Kidney capillary endothelial cell (primary cell): ENCODE measurements around the gene STAM.
"Not testable (repeated sequence)": the region's sequence is repeated elsewhere in the genome, so short reads cannot be mapped to it uniquely, and the experiment has no call there.

ENCODE experiments used
- DNase-seq: peaks from one replicate; pipeline ENCODE4 v3.0.0-alpha.2; 2018; ENCODE audit warnings: low spot score

The STAM gene

DNA sequence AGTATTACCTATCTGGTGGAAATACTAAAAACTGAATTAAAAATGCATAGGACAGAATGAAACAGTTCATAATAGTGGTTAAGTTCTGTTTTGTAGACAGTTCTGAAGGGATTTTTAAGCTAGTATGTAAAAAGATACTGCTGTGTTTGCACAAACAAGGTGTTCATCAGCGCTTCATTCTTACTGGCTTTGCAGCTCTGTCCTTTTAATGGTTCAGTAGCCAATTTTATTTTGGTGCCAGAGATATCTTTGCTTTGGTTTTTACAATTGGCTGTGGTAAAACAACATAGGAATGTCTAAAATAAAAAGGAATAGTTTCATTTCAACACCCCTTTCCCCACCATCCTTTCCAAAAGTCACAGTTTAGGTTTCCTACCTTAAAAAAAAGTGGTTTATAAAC, 33.0 kb downstream of the STAM start:
- DNase-seq = no peak

DNA sequence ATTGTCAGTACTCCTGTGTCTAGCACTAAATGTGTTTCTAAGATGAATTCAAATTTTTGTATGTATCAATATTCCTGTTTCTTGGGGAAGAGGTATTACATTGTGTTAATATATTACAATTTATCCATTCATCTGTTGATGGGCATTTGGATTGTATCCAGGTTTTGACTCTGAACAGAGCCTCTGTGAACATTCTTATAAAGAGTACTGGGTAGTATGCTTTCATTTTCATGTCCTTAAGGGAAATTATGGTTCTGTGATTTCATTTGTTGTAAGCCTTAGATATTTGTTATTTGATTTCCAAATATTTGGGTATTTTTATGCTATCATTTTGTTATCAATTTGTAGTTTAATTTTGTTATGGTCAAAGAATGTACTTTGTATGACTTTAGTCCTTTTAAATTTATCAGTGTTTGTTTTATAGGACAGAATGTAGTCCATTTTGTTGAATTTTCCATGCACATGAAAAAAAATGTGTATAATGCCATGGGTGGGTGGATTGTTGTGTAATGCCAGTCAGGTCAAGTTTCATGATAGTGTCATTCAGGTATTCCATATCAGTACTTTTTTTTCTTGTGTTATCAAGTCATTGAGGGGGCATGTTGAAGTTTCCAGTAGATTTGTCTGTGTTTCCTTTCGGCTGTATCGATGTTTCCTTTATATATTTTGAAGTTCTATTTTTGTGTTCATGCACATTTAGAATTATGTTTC, 38.4 kb downstream of the STAM start:
- no peak for DNase-seq

DNA sequence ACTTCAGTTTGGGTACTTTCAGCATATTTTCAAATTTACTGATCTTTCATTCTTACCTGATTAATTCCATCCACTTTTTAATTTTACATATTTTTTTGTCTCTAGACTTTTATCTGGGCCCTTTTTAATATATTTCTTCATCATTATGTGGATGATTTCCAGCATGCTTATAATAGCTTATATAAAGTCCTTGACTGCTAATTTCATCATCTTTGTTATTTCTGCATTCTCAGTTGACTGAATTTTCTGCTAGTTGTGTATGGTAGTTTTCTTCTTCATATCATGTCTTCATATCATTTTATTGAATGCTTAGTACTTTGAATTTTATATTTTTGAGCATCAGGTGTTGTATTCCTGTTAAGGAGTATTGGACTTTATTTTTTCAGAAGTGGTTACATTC, 39.6 kb downstream of the STAM start:
- DNase-seq = no peak

DNA sequence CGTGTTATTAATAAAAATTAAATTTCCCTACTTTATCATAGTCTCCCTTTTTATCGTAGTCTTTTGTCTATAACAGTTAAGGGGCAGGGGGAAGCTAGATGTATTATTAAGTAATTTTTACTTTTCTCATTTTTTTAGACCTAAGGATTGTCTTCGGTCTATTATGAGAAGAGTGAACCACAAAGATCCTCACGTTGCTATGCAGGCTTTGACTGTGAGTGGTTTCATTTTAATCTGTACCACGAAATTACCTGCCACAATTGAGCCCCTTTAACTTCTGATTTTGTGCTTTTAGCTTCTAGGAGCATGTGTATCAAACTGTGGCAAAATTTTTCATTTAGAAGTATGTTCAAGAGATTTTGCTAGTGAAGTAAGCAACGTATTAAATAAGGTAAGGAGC, 40.6 kb downstream of the STAM start:
- no peak for DNase-seq

DNA sequence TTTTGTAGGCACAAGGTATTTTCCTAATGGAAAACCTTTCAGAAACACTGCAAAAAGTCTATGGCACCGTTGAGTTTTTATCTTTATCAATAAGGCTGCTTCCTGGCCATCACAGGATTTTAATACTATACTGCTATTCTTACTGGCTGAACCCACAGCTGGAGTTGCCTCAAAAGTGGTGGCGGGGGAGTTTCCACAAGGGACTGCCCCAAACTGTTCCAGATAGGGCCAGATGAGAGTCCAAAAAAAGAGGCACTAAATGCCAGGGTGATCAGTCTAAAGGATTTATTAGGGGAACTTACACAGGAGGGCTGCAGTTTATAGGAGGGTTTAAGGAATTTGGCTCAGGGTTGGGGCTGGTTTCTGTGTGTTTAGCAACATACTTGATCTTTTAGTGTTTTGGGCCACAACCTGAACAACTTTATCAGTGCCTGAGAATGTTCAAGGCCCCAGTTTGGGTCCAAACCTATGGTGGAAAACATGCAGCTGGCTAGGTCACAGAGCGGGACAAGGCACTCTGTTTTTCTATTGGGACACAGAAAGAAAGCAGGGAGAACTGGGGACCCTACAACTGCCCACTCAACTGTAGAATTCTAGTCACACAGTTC, 41.4 kb downstream of the STAM start:
- DNase-seq = no peak

DNA sequence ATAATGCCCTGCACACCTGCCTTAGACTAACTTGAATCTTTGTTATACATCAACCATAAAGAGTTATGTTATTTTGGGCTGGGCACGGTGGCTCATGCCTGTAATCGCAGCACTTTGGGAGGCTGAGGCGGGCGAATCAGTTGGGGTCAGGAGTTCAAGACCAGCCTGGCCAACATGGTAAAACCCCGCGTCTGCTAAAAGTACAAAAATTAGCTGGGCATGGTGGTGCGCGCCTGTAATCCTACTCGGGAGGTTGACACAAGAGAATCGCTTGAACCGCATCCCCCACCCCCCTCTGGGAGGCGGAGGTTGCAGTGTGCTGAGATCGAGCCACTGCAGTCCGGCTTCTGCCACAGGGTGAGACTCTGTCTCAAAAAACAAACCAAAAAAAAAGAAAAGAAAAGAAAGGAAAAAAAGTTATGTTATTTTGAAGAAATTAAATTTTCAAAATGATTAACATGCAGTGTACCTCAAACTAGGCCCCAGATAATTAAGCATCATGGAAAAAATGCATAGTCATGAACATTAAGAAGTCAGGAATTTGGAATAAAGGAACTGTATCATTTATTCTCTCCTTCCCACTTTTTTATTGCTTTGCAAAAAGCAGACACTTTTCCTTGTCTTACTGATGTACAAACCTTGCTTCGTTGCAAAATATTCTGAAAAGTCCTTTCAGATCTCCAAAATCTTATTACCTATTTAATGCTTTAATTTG, 43.3 kb downstream of the STAM start:
- DNase-seq = no peak

DNA sequence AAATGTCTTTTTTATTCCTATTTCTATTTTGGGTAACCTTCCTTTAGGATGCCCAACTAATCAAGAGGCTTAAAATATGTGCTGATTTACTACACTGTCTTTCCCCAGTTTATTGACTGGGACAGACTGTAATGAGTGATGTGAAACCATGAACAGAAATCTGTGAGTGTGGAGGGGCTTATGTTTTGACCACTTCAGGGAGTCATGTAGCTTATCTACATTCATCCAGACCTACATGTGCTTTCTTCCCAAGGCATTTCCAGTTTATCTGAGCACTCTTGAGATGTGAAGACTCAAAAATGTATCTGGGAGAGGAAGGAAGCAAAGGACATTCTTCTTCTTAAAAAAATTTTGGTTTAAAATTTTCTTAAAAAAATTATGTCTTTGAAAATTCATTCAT, 45.2 kb downstream of the STAM start:
- no peak for DNase-seq

DNA sequence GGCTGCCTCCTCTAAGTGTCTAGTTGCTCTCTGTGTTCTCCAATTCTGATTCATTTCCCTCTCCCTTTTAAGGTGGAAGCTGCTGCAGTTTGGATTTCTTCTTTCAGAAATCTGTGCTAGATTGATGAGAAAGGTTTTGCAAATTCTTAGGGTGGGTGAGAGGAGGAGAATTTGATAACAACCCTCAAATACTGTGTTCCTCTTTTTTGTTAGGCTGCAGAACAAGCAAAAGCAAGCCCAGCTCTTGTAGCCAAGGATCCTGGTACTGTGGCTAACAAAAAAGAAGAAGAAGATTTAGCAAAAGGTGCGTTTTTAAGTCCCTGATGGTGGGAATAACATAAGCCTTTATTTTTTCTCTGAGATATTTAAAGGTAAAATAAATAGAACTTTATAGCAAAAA, 49.1 kb downstream of the STAM start:
- no peak for DNase-seq

DNA sequence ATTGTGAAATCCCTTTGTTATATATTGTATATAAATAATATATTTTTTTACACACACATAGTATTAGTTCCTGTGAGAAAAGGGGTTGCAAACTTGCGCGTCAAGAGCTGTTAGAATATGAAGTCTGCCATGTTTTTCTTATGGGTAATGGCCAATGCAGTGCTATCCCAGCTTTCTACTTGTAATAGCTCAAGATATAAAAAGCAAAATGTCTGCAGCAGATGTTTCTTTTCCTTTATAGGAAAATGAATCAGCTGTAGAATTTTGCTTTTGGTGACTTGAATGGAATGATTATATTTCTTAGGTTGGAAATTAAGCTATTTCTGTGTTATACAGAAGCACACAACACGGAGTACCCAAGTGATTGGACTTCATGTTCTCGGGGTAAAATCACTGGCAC, 54.7 kb downstream of the STAM start:
- no peak for DNase-seq

DNA sequence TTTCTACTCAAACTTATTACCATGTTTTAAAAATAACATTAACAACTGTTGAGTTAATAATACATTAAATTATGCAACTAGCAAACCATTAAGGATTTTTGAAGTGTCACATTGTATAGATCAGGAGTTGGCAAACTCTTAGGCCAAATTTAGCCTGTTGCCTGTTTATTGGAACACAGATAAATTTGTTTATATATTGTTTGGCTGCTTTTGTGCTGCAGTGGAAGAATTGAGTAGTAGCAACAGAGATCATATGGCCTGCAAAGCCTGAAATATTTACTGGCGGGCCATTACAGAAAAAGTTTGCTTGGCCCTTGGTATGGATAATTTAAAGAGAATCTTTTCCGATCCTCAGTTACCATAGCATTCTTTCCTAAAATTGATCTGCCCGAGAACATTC, 57.4 kb downstream of the STAM start:
- no peak for DNase-seq

DNA sequence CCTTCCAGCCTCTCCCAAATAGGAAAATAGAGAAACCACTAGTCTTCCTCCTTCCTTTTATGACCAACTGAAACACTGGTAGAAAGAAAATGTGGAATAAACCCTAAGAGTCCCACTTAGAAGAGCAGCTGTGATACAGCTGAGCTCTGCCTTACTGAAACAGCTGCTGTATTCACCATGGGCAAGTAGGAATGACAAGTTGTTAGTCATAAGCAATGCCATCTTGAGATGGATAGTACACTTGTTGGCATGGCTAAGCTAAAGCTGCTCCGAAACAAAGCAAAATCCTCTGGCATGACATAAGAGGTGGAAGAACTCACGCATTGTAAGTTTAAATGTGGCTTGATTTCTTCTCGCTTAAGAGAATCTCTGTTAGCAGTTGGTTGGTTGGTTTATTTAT, 59.8 kb downstream of the STAM start:
- no peak for DNase-seq

DNA sequence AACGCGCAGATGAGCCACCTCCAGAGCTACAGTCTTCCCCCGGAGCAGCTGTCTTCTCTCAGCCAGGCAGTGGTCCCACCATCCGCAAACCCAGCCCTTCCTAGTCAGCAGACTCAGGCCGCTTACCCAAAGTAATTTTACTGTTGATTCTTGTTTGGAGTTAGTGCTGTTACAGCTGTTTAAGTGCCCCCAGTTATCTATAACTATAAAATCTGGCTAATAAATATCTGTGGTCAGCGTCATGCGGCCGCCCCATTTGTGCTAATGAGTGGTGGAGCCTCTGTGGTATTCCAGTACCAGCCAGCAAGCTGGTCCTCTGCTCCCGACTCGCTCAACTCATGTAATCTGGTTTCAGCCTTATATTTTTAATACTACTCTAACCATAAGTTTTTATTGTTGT, 64.9 kb downstream of the STAM start:
- DNase-seq = no peak

DNA sequence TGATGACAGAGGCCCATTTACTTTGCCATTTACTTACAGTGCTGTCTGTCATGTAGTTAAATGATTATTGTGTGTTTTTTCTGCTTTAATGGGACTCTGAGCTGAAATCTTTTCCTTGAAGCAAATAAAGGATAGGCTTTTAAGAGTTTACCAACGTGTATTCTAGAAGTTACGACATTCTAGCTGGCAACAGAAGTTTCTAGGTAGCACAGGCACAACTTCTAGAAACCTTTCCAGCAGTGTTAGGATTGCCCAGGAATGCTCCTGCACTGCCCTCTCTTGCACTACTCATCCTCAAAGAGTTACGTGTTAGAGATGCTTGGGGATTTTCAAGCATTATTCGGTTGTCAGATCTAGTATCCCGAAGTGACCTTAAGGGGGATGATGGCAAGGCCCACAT, 65.5 kb downstream of the STAM start:
- DNase-seq = no peak

DNA sequence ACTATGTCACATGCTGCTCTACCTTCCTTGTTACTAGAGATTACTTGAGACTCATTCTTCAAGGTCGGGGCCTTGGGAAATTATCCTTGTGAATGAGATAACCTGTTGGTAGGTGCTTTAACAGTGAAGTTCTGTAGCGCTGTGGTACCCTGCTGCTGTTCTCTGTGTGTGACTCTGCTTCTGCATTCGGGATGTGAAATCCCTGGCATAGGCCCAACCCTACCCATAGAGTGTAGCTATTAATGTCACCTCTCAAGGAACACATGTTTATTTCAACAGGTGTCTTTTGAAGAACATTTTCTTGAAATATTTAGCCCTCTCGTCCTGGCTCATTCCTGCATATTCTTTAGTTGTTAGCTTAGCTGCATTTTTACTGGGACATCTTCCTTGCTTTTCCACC, 66.2 kb downstream of the STAM start:
- DNase-seq = no peak

DNA sequence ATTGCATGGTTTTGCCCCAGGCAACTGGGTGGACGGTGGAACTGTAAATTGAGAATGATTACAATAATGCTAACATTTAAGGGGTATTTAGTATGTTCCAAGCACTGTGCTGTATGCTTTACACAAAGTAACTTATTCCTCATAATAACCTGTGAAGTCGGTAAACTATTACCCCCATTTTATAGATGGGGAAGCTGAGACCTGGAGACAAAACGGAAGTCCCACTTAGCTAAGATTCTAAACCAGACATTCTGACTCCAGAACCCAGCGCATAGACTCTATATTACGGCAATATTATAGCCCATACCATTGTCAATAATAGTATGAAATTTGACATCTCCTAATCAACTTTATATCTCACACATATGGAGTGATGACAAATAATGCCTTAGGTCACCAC, 68.1 kb downstream of the STAM start:
- DNase-seq = no peak

DNA sequence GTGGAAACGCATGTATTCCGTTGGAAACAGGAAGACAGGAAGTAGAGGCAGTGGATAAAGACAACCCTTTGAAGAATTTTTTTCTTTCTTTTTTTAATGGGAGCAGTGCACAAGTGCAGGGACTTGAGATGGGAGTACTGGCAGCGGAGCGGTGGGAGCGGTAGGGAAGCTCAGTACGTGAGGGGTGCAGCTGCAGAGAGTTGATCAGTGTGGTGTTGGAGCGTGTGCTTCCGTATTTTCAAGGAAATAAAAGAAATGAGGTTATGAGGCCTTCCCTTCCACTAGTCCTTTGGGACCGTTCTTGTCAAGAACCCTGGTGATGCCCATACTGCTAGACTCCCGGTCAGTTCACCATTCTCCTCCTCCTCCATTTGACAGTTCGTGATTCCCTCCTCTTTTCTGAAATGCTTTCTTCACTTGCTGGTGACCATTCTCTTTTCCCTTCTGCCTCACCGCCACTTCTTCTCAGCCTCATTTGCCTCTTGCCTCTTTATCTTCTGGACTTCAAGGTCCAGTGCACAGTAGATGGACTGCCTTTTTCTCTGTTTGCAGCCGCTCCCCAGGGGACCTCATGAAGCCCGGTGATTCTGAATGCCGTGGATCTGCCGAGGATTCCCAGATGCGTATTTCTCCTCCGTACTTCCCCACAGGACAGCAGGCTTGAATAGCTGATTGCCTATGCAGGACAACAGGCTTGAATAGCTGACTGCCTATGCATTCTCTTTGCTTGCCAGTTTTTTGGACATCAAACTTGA, 68.9 kb downstream of the STAM start:
- no peak for DNase-seq

DNA sequence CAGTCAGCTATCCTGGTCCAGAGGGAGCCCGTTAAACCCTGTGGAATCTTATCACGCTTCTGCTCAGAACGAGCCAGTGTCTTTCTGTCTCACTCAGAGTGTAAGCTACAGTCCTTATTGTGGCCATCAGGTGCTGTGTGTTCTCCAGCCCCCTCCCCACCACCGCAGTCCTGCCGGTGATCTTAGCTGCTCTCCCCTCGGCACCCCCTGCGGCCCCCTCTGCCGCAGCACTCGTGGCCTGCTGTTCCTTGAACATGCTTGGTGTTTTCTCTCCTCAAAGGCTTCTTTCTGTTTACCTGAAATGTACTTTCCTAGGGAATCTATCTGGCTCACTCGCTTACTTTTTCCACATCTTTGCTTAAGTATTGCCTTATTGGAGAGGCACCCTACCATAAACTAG, 69.8 kb downstream of the STAM start:
- DNase-seq = no peak

DNA sequence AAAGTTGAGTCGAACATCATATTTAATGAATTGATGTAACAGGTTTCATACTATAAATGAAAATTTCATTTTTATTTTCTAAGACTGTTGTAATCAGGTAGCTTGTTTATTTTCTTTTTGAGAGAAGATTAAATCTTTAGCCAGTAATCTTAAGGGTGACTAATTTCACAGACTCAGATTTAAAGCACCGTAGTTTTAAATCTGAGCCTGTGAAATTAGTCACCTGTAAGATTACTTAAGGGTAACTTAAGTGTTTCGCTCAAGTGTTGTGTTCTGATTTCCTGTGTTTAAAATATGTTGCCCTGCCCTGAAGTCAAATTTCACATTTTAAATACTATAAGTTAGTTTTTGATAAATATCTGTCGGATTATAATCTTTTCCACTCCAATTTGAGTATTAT, 72.2 kb downstream of the STAM start:
- DNase-seq = no peak

DNA sequence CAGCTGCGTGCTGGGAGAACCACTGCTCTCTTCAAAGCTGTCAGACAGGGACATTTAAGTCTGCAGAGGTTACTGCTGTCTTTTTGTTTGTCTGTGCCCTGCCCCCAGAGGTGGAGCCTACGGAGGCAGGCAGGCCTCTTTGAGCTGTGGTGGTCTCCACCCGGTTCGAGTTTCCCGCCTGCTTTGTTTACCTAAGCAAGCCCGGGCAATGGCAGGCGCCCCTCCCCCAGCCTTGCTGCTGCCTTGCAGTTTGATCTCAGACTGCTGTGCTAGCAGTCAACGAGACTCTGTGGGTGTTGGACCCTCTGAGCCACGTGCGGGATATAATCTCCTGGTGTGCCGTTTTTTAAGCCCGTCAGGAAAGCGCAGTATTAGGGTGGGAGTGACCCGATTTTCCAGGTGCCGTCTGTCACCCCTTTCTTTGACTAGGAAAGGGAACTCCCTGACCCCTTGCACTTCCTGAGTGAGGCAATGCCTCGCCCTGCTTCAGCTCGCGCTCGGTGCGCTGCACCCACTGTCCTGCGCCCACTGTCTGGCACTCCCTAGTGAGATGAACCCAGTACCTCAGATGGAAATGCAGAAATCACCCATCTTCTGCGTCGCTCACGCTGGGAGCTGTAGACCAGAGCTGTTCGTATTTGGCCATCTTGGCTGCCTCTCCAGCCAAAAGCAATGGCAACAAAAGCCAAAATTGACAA, 78.5 kb downstream of the STAM start:
- not testable (repeated sequence) for DNase-seq

DNA sequence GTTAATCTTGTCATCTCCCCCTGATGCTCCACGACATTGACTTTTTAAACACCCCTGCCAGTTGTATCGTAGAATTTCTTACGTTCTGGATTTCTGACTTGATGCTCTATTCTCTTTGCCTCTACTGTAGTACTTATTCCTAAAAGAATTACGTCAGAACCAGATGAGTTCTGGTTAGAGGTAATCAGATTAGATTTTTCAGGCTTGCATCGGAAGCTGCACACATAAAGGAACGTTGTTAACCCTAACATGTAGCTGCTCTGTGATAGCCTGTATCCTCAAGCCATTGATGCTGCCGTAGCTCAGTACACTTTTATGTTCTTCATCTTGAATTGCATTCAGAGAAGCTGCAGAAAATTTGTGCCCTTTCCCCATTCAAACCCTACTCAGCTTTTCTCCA, 81.8 kb downstream of the STAM start:
- DNase-seq = no peak

DNA sequence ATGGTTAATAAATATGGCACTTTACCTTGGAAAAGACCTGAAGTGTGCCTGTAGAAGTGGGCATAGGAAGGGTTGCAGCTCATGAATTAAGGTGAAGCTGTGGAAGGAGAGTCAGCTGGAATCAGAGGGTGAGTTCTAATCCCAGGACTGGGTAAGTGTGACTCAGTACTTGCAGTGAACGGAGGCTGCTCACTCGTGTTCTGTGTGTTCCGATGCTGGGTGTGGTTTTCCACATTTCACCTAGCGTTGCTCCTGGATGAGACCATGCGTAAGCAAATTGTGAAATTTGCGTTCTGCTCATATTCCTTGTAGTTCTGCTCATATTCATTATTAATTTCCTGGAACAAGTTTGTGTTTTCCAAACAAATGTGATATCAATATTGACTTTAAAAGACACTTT, 85.7 kb downstream of the STAM start:
- DNase-seq = no peak

DNA sequence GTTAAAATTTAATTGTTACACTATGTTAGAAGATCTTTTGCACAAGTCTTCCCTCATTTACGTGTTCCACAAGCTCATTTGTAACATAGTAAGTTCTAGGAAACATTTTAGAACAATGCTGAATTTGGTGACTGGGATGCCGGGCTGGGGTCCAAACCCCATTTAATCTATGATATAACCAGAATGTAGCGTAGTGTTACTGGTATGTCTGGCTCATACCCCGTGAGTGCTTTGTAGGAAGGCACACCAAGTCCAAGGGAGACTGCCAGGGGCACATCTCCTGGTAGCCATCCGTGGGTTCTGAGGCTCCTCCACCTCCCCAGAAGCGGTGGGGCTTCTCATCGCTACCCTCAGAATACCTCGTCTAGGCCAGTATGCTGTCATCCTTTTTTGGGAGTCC, 86.7 kb downstream of the STAM start:
- no peak for DNase-seq
